ENCODE measurements around the gene MAGI2. TPM values are rescaled to one million over a fixed set of nuclear protein-coding genes. Genes with fewer than 3 reads are reported as not detected.
A peak's percentile ranks its signal among the peaks of the same experiment; 100 is the strongest.

MAGI2 gene
- total RNA-seq, 1 experiment from 2014 or later: 0.34 TPM

GRCh38 chr7:78438433-78438832 is 1015.0 kb downstream of the MAGI2 start:
- POLR2A ChIA-PET (ENCODE audit: low non-redundant PET): no interaction called here
- H3K4me1 ChIP-seq (ENCODE audit: insufficient read depth, low read length, poor library complexity, severe bottlenecking): peaks cover 3% of the 10 kb centered on the region
- no peak overlapping the region for H3K4me3 ChIP-seq (ENCODE audit: low read depth, low read length, poor library complexity, severe bottlenecking)
- CTCF ChIA-PET: interaction anchor here (0.7 kb wide), 1 partner anchor 1005 kb away, joined by 5 read pairs; no protein-coding TSS in a partner anchor
- BruUV-seq (replicated peaks): no TSS peak
- no peaks in the 10 kb centered on the region for H3K9me3 ChIP-seq (ENCODE audit: low read depth, low read length, poor library complexity, severe bottlenecking)
- peak; percentile 4 for DNase-seq (ENCODE audit: low spot score)
- H3K36me3 ChIP-seq (ENCODE audit: insufficient read depth, low read length, poor library complexity, severe bottlenecking): no peaks in the 10 kb centered on the region
- H3K27ac ChIP-seq (ENCODE audit: low read depth, low read length, poor library complexity, severe bottlenecking): no peak overlapping the region
- intact Hi-C loops (cut with micrococcal nuclease; ENCODE audit: unreplicated experiment): loop anchor here (10.0 kb wide), 1 partner anchor 304 kb away; no protein-coding TSS in a partner anchor
- TF ChIP-seq EZH2 (IDR thresholded peaks at IDR 0.05; ENCODE audit: borderline replicate concordance, low read depth, low read length, poor library complexity, severe bottlenecking) (no peak), CTCF (conservative IDR thresholded peaks at IDR 0.05; ENCODE audit: low read depth, low read length) (no peak)
- peaks cover 77% of the 10 kb centered on the region for H3K27me3 ChIP-seq (replicated peaks; ENCODE audit: insufficient read depth, low read depth, low read length, poor library complexity)

GRCh38 chr7:78437118-78437517 is 1016.3 kb downstream of the MAGI2 start:
- Histone ChIP-seq H3K4me3 (ENCODE audit: low read depth, low read length, poor library complexity, severe bottlenecking) (no peak overlapping the region), H3K27ac (ENCODE audit: low read depth, low read length, poor library complexity, severe bottlenecking) (no peak overlapping the region), H3K9me3 (ENCODE audit: low read depth, low read length, poor library complexity, severe bottlenecking) (no peaks in the 10 kb centered on the region), H3K27me3 (replicated peaks; ENCODE audit: insufficient read depth, low read depth, low read length, poor library complexity) (peaks cover 74% of the 10 kb centered on the region), H3K36me3 (ENCODE audit: insufficient read depth, low read length, poor library complexity, severe bottlenecking) (no peaks in the 10 kb centered on the region), H3K4me1 (ENCODE audit: insufficient read depth, low read length, poor library complexity, severe bottlenecking) (peaks cover 3% of the 10 kb centered on the region)
- CTCF ChIA-PET: interaction anchor here (1.0 kb wide), 1 partner anchor 11 kb away, joined by 4 read pairs; no protein-coding TSS in a partner anchor
- POLR2A ChIA-PET (ENCODE audit: low non-redundant PET): no interaction called here
- BruUV-seq (replicated peaks): no TSS peak
- DNase-seq (ENCODE audit: low spot score): no peak
- intact Hi-C loops (cut with micrococcal nuclease; ENCODE audit: unreplicated experiment): loop anchor here (10.0 kb wide), 1 partner anchor 302 kb away; no protein-coding TSS in a partner anchor
- no peak for TF ChIP-seq CTCF (conservative IDR thresholded peaks at IDR 0.05; ENCODE audit: low read depth, low read length)
- TF ChIP-seq EZH2 (IDR thresholded peaks at IDR 0.05; ENCODE audit: borderline replicate concordance, low read depth, low read length, poor library complexity, severe bottlenecking): no peak

GRCh38 chr7:78435355-78435754 is 1018.1 kb downstream of the MAGI2 start:
- intact Hi-C loops (cut with micrococcal nuclease; ENCODE audit: unreplicated experiment): loop anchor here (10.0 kb wide), 1 partner anchor 301 kb away; no protein-coding TSS in a partner anchor
- TF ChIP-seq CTCF (conservative IDR thresholded peaks at IDR 0.05; ENCODE audit: low read depth, low read length): no peak
- no peak for TF ChIP-seq EZH2 (IDR thresholded peaks at IDR 0.05; ENCODE audit: borderline replicate concordance, low read depth, low read length, poor library complexity, severe bottlenecking)
- H3K4me1 ChIP-seq (ENCODE audit: insufficient read depth, low read length, poor library complexity, severe bottlenecking): peaks cover 3% of the 10 kb centered on the region
- H3K9me3 ChIP-seq (ENCODE audit: low read depth, low read length, poor library complexity, severe bottlenecking): no peaks in the 10 kb centered on the region
- BruUV-seq (replicated peaks): no TSS peak
- H3K27me3 ChIP-seq (replicated peaks; ENCODE audit: insufficient read depth, low read depth, low read length, poor library complexity): peaks cover 75% of the 10 kb centered on the region
- POLR2A ChIA-PET (ENCODE audit: low non-redundant PET): no interaction called here
- H3K4me3 ChIP-seq (ENCODE audit: low read depth, low read length, poor library complexity, severe bottlenecking): no peak overlapping the region
- no peaks in the 10 kb centered on the region for H3K36me3 ChIP-seq (ENCODE audit: insufficient read depth, low read length, poor library complexity, severe bottlenecking)
- CTCF ChIA-PET: no interaction called here
- H3K27ac ChIP-seq (ENCODE audit: low read depth, low read length, poor library complexity, severe bottlenecking): no peak overlapping the region
- no peak for DNase-seq (ENCODE audit: low spot score)

Data from A673 (cell line).